ENCODE data around the gene LRP2BP. TPM values are rescaled to one million over a fixed set of nuclear protein-coding genes. Genes with fewer than 3 reads are reported as not detected.
"Not testable (repeated sequence)": the region's sequence is repeated elsewhere in the genome, so short reads cannot be mapped to it uniquely, and the experiment has no call there.

The LRP2BP gene
- total RNA-seq, 1 donor from 2014 or later = 0.35 TPM

GRCh38 chr4:185362570-185362969 lies 33.2 kb downstream of the LRP2BP start:
- not testable (repeated sequence) for DNase-seq (ENCODE audit: extremely low read depth, low read depth, low spot score)

- DNase-seq (ENCODE audit: extremely low read depth, low read depth, low spot score) = no peak
These were observed 33.9 kb downstream of the LRP2BP start for GRCh38 chr4:185361872-185362271.

GRCh38 chr4:185359767-185360446 lies 35.8 kb downstream of the LRP2BP start:
- DNase-seq (ENCODE audit: extremely low read depth, low read depth, low spot score) = no peak

GRCh38 chr4:185358959-185359358 lies 36.8 kb downstream of the LRP2BP start:
- no peak for DNase-seq (ENCODE audit: extremely low read depth, low read depth, low spot score)

GRCh38 chr4:185358514-185358913 lies 37.2 kb downstream of the LRP2BP start:
- DNase-seq (ENCODE audit: extremely low read depth, low read depth, low spot score) = peak; percentile 64

GRCh38 chr4:185357733-185358440 lies 37.8 kb downstream of the LRP2BP start:
- DNase-seq (ENCODE audit: extremely low read depth, low read depth, low spot score) = no peak

- DNase-seq (ENCODE audit: extremely low read depth, low read depth, low spot score) = no peak
These were observed 38.5 kb downstream of the LRP2BP start for GRCh38 chr4:185357211-185357610.

GRCh38 chr4:185352741-185353140 lies 43.0 kb downstream of the LRP2BP start:
- no peak for DNase-seq (ENCODE audit: extremely low read depth, low read depth, low spot score)

GRCh38 chr4:185352202-185352601 lies 43.5 kb downstream of the LRP2BP start:
- no peak for DNase-seq (ENCODE audit: extremely low read depth, low read depth, low spot score)

GRCh38 chr4:185351691-185352090 lies 44.0 kb downstream of the LRP2BP start:
- no peak for DNase-seq (ENCODE audit: extremely low read depth, low read depth, low spot score)

GRCh38 chr4:185346975-185347601 lies 48.6 kb downstream of the LRP2BP start:
- DNase-seq (ENCODE audit: extremely low read depth, low read depth, low spot score) = no peak

GRCh38 chr4:185344743-185345538 lies 50.8 kb downstream of the LRP2BP start:
- no peak for DNase-seq (ENCODE audit: extremely low read depth, low read depth, low spot score)

- DNase-seq (ENCODE audit: extremely low read depth, low read depth, low spot score) = no peak
These were observed 51.8 kb downstream of the LRP2BP start for GRCh38 chr4:185343726-185344581.

- no peak for DNase-seq (ENCODE audit: extremely low read depth, low read depth, low spot score)
These were observed 53.9 kb downstream of the LRP2BP start for GRCh38 chr4:185341841-185342240.

- no peak for DNase-seq (ENCODE audit: extremely low read depth, low read depth, low spot score)
These were observed 54.3 kb downstream of the LRP2BP start for GRCh38 chr4:185341377-185341776.

- DNase-seq (ENCODE audit: extremely low read depth, low read depth, low spot score) = no peak
These were observed 55.8 kb downstream of the LRP2BP start for GRCh38 chr4:185339941-185340340.

- no peak for DNase-seq (ENCODE audit: extremely low read depth, low read depth, low spot score)
These were observed 60.1 kb downstream of the LRP2BP start for GRCh38 chr4:185335579-185335978.

- DNase-seq (ENCODE audit: extremely low read depth, low read depth, low spot score) = no peak
These were observed 61.4 kb downstream of the LRP2BP start for GRCh38 chr4:185334326-185334725.

GRCh38 chr4:185332575-185333464 lies 62.9 kb downstream of the LRP2BP start:
- DNase-seq (ENCODE audit: extremely low read depth, low read depth, low spot score) = no peak

All from glomerular endothelial cell (primary cell).